ENCODE data around the gene IL12RB1. TPM values are rescaled to one million over a fixed set of nuclear protein-coding genes. Genes with fewer than 3 reads are reported as not detected.

The IL12RB1 gene
- total and polyA plus RNA-seq, 10 of the 15 experiments (the other 5 are each of a cell fraction or from before 2014, with no cell fraction given), result 2.8 to 29.9 (median 17.6) TPM

GRCh38 chr19:18099623-18099995 lies 12.9 kb upstream of the IL12RB1 start:
- RAD21 ChIA-PET (ENCODE audit: unreplicated experiment), result interaction anchor here (0.6 to 3.4 kb wide), 8 partner anchors 9 to 240 kb away, joined by 3 to 37 read pairs (median 6); partner anchors contain the start of genes IL12RB1, PIK3R2 and RPL18A
- CTCF ChIA-PET, result interaction anchor here (0.8 to 3.8 kb wide), 5 partner anchors 11 to 53 kb away, joined by 3 to 23 read pairs (median 4); partner anchors contain the start of gene PIK3R2
- TF ChIP-seq CHD4 (IDR thresholded peaks at IDR 0.05), result peak; percentile 89; the same call in 1 of the 2 replicates
- TF ChIP-seq SUZ12 (IDR thresholded peaks at IDR 0.05; ENCODE audit: unreplicated experiment), result no peak
- TF ChIP-seq TAF1 (IDR thresholded peaks at IDR 0.05; ENCODE audit: borderline replicate concordance, low read depth, low read length), result no peak
- no peak for TF ChIP-seq CBX3 (IDR thresholded peaks at IDR 0.05; ENCODE audit: borderline replicate concordance, low read depth)
- no peak for TF ChIP-seq EP300 (IDR thresholded peaks at IDR 0.05; ENCODE audit: borderline replicate concordance in 1 of 2, control insufficient read depth in 1 of 2, low read depth in 2 of 2, low read length in 2 of 2)
- TF ChIP-seq NR2F1 (conservative IDR thresholded peaks at IDR 0.05), result no peak; the same call in 1 of the 2 replicates
- 0 out of 2 replicates have a peak, but pooled peaks have one; percentile 38 for TF ChIP-seq BCLAF1 (IDR thresholded peaks at IDR 0.05)
- 0 out of 2 replicates have a peak, but pooled peaks have one; percentile 13 for TF ChIP-seq TCF3 (IDR thresholded peaks at IDR 0.05; ENCODE audit: borderline replicate concordance, insufficient read depth, low read depth, low read length)
- no peak for TF ChIP-seq CTCF (IDR thresholded peaks at IDR 0.05 in 2 of 3, conservative IDR thresholded peaks at IDR 0.05 in 1 of 3; ENCODE audit: control insufficient read depth in 2 of 3, extremely low read depth in 1 of 3, insufficient read depth in 1 of 3, low read depth in 3 of 3, low read length in 3 of 3)
- no peak for TF ChIP-seq NFYB (IDR thresholded peaks at IDR 0.05; ENCODE audit: insufficient read depth, low read depth, low read length)
- TF ChIP-seq NRF1 (conservative IDR thresholded peaks at IDR 0.05; ENCODE audit: low read depth, low read length), result no peak
- 0 out of 2 replicates have a peak, but pooled peaks have one; percentile 9 for TF ChIP-seq GATAD2B (conservative IDR thresholded peaks at IDR 0.05; ENCODE audit: low read depth)
- peak; percentile 88 for TF ChIP-seq ZNF217 (IDR thresholded peaks at IDR 0.05)
- no peak for TF ChIP-seq ZNF622 (IDR thresholded peaks at IDR 0.05)
- peak; percentile 85 to 89 for TF ChIP-seq BHLHE40 (IDR thresholded peaks at IDR 0.05; ENCODE audit: borderline replicate concordance in 1 of 2, low read depth in 2 of 2, low read length in 1 of 2)
- peak; percentile 44 for TF ChIP-seq KLF5 (IDR thresholded peaks at IDR 0.05; ENCODE audit: partially characterized antibody)
- TF ChIP-seq ATF2 (IDR thresholded peaks at IDR 0.05; ENCODE audit: low read length), result no peak

More at GRCh38 chr19:18099623-18099995, 12.9 kb upstream of the IL12RB1 start:
- intact Hi-C loops (cut with micrococcal nuclease; ENCODE audit: unreplicated experiment) (loop anchor here (5.0 kb wide), 2 partner anchors 37 to 73 kb away; partner anchors contain the start of gene IFI30), in situ Hi-C loops (cut with MboI) (no loop called here)
- DNase-seq (ENCODE audit: low read depth, low spot score) (no peak), ATAC-seq (peak; percentile 14), FAIRE-seq (peak; percentile 81)
- TSS peak; percentile 85 for BruUV-seq (replicated peaks)
- H3K27me3 ChIP-seq (replicated peaks in 1 of 2; ENCODE audit: control insufficient read depth in 2 of 2, insufficient read depth in 2 of 2, low read length in 1 of 2), result no peaks in the 10 kb centered on the region
- peaks cover 0 to 3% of the 10 kb centered on the region in 2 experiments; a peak in 2 of 4 replicates for H3K36me3 ChIP-seq (ENCODE audit: control insufficient read depth in 2 of 2, insufficient read depth in 2 of 2, low read length in 1 of 2)
- peaks cover 33% of the 10 kb centered on the region for H3K79me2 ChIP-seq (ENCODE audit: control insufficient read depth, insufficient read depth, low read length)
- peaks cover 23% of the 10 kb centered on the region for H3K4me1 ChIP-seq (ENCODE audit: control insufficient read depth, insufficient read depth, low read length)
- H4K20me1 ChIP-seq (ENCODE audit: control insufficient read depth, insufficient read depth), result no peaks in the 10 kb centered on the region
- H3K4me3 ChIP-seq, result peak overlapping the region; percentile 96
- no peaks in the 10 kb centered on the region; the same call in 2 of the 3 replicates for H3K9me3 ChIP-seq (replicated peaks; ENCODE audit: control insufficient read depth, insufficient read depth, low read length)
- peak overlapping the region; percentile 98 for H3K4me2 ChIP-seq (ENCODE audit: control insufficient read depth, insufficient read depth)
- peak overlapping the region; percentile 72 for H3K9ac ChIP-seq (ENCODE audit: control insufficient read depth, insufficient read depth, low read length)
- WGBS (ENCODE audit: insufficient coverage, insufficient replicate concordance, low lambda C conversion rate, missing lambda C conversion rate), result 3% methylated on average over 8 of the region's 8 CpGs
- ChIA-PET POLR2A (interaction anchor here (0.8 to 2.6 kb wide), 8 partner anchors 8 to 71 kb away, joined by 3 to 31 read pairs (median 6); partner anchors contain the start of genes IL12RB1 and PIK3R2), SMC1A (ENCODE audit: uncharacterized antibody, unreplicated experiment) (interaction anchor here (1.2 to 3.3 kb wide), 2 partner anchors 11 to 12 kb away, joined by 3 to 30 read pairs; partner anchors contain the start of gene IL12RB1)
- peak overlapping the region; percentile 51 for H2AFZ ChIP-seq (ENCODE audit: control insufficient read depth, low read depth, low read length)
- peak overlapping the region; percentile 87 for H3K27ac ChIP-seq (ENCODE audit: control insufficient read depth, insufficient read depth)

All from GM12878 (cell line).